ENCODE data around the gene PLBD1.

PLBD1 gene

GRCh38 chr12:14510574-14510973 lies 57.1 kb downstream of the PLBD1 start:
- H3K27me3 ChIP-seq (ENCODE audit: insufficient read depth, poor library complexity, severe bottlenecking) = no peaks in the 10 kb centered on the region
- no peak for DNase-seq (ENCODE audit: low read depth in 1 of 2, low spot score in 1 of 2)
- H3K27ac ChIP-seq (replicated peaks) = no peak overlapping the region
- TF ChIP-seq, protein P1, sequence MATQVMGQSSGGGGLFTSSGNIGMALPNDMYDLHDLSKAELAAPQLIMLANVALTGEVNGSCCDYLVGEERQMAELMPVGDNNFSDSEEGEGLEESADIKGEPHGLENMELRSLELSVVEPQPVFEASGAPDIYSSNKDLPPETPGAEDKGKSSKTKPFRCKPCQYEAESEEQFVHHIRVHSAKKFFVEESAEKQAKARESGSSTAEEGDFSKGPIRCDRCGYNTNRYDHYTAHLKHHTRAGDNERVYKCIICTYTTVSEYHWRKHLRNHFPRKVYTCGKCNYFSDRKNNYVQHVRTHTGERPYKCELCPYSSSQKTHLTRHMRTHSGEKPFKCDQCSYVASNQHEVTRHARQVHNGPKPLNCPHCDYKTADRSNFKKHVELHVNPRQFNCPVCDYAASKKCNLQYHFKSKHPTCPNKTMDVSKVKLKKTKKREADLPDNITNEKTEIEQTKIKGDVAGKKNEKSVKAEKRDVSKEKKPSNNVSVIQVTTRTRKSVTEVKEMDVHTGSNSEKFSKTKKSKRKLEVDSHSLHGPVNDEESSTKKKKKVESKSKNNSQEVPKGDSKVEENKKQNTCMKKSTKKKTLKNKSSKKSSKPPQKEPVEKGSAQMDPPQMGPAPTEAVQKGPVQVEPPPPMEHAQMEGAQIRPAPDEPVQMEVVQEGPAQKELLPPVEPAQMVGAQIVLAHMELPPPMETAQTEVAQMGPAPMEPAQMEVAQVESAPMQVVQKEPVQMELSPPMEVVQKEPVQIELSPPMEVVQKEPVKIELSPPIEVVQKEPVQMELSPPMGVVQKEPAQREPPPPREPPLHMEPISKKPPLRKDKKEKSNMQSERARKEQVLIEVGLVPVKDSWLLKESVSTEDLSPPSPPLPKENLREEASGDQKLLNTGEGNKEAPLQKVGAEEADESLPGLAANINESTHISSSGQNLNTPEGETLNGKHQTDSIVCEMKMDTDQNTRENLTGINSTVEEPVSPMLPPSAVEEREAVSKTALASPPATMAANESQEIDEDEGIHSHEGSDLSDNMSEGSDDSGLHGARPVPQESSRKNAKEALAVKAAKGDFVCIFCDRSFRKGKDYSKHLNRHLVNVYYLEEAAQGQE (IDR thresholded peaks at IDR 0.05; ENCODE audit: insufficient replicate concordance, low read depth) = no peak
- TF ChIP-seq CTCF (IDR thresholded peaks at IDR 0.05; ENCODE audit: insufficient read depth, low read length) (no peak), SPI1 (IDR thresholded peaks at IDR 0.05; ENCODE audit: borderline replicate concordance, low read depth) (no peak), POLR2AphosphoS5 (IDR thresholded peaks at IDR 0.05; ENCODE audit: low read depth) (no peak), GABPA (IDR thresholded peaks at IDR 0.05; ENCODE audit: low read depth) (no peak)
- H3K4me3 ChIP-seq (replicated peaks; ENCODE audit: insufficient read depth, low read length) = no peak overlapping the region

GRCh38 chr12:14505626-14506596 lies 61.8 kb downstream of the PLBD1 start:
- DNase-seq (ENCODE audit: low read depth in 1 of 2, low spot score in 1 of 2) = no peak
- no peak for TF ChIP-seq SPI1 (IDR thresholded peaks at IDR 0.05; ENCODE audit: borderline replicate concordance, low read depth)
- no peak overlapping the region for H3K27ac ChIP-seq (replicated peaks)

GRCh38 chr12:14495326-14495725 lies 72.4 kb downstream of the PLBD1 start:
- TF ChIP-seq CTCF (IDR thresholded peaks at IDR 0.05; ENCODE audit: insufficient read depth, low read length) (no peak), POLR2AphosphoS5 (IDR thresholded peaks at IDR 0.05; ENCODE audit: low read depth) (no peak), SPI1 (IDR thresholded peaks at IDR 0.05; ENCODE audit: borderline replicate concordance, low read depth) (no peak), GABPA (IDR thresholded peaks at IDR 0.05; ENCODE audit: low read depth) (no peak)
- TF ChIP-seq, protein P1 (IDR thresholded peaks at IDR 0.05; ENCODE audit: insufficient replicate concordance, low read depth) = no peak
- Histone ChIP-seq H3K27ac (replicated peaks) (no peak overlapping the region), H3K4me3 (replicated peaks; ENCODE audit: insufficient read depth, low read length) (no peak overlapping the region), H3K27me3 (ENCODE audit: insufficient read depth, poor library complexity, severe bottlenecking) (no peaks in the 10 kb centered on the region)
- no peak for DNase-seq (ENCODE audit: low read depth in 1 of 2, low spot score in 1 of 2)

More at GRCh38 chr12:14505626-14506596, 61.8 kb downstream of the PLBD1 start:
- no peaks in the 10 kb centered on the region for H3K27me3 ChIP-seq (ENCODE audit: insufficient read depth, poor library complexity, severe bottlenecking)
- H3K4me3 ChIP-seq (replicated peaks; ENCODE audit: insufficient read depth, low read length) = no peak overlapping the region

- DNase-seq (ENCODE audit: low read depth in 1 of 2, low spot score in 1 of 2) = no peak
- Histone ChIP-seq H3K27me3 (ENCODE audit: insufficient read depth, poor library complexity, severe bottlenecking) (no peaks in the 10 kb centered on the region), H3K27ac (replicated peaks) (no peak overlapping the region), H3K4me3 (replicated peaks; ENCODE audit: insufficient read depth, low read length) (no peak overlapping the region)
- TF ChIP-seq CTCF (IDR thresholded peaks at IDR 0.05; ENCODE audit: insufficient read depth, low read length) = no peak
- TF ChIP-seq SPI1 (IDR thresholded peaks at IDR 0.05; ENCODE audit: borderline replicate concordance, low read depth) = no peak
- TF ChIP-seq, protein P1 (IDR thresholded peaks at IDR 0.05; ENCODE audit: insufficient replicate concordance, low read depth) = no peak
- no peak for TF ChIP-seq GABPA (IDR thresholded peaks at IDR 0.05; ENCODE audit: low read depth)
- no peak for TF ChIP-seq POLR2AphosphoS5 (IDR thresholded peaks at IDR 0.05; ENCODE audit: low read depth)
Measured at GRCh38 chr12:14482886-14483285, 84.8 kb downstream of the PLBD1 start.
